H9 (cell line): Measurements from ENCODE around the gene NR1D1. TPM values are rescaled to one million over a fixed set of nuclear protein-coding genes. Genes with fewer than 3 reads are reported as not detected.
A peak's percentile ranks its signal among the peaks of the same experiment; 100 is the strongest.

Experiments used
- DNase-seq: peaks from one replicate; pipeline ENCODE4 v3.0.0-alpha.2; 2017
- H2AFZ ChIP-seq: one replicate; pipeline ENCODE4 v1.6.1; 2013; ENCODE audit warnings: mild to moderate bottlenecking, low read length, control low read depth, moderate library complexity
- H2AK5ac ChIP-seq: 2 replicates; pipeline ENCODE4 v1.6.1; 2013; ENCODE audit warnings: low read length, control low read depth, mixed read lengths; ENCODE audit not compliant: insufficient read length
- H2BK120ac ChIP-seq: one replicate; pipeline ENCODE4 v1.6.1; 2013; ENCODE audit warnings: low read depth, mild to moderate bottlenecking, low read length, control low read depth, inconsistent platforms; ENCODE audit not compliant: poor library complexity, severe bottlenecking
- H2BK12ac ChIP-seq: 2 replicates; pipeline ENCODE4 v1.6.1; 2013; ENCODE audit warnings: low read length, control low read depth, mixed read lengths, low read depth; ENCODE audit not compliant: insufficient read length
- H2BK15ac ChIP-seq: 2 replicates; pipeline ENCODE4 v1.6.1; 2013; ENCODE audit warnings: low read depth, low read length, control low read depth
- H2BK20ac ChIP-seq: one replicate; pipeline ENCODE4 v1.6.1; 2013; ENCODE audit warnings: low read depth, mild to moderate bottlenecking, low read length, control low read depth, inconsistent platforms; ENCODE audit not compliant: poor library complexity, severe bottlenecking
- H2BK5ac ChIP-seq: 2 replicates; pipeline ENCODE4 v1.6.1; 2013; ENCODE audit warnings: low read length, control low read depth, mixed read lengths; ENCODE audit not compliant: insufficient read length
- H3K14ac ChIP-seq: 2 replicates; pipeline ENCODE4 v1.6.1; 2013; ENCODE audit warnings: low read length, control low read depth; ENCODE audit not compliant: insufficient read depth
- H3K18ac ChIP-seq: 2 replicates; pipeline ENCODE4 v1.6.1; 2013; ENCODE audit warnings: low read depth, mild to moderate bottlenecking, mixed read lengths, low read length, control low read depth; ENCODE audit not compliant: insufficient read length
- H3K23ac ChIP-seq: 2 replicates; pipeline ENCODE4 v1.6.1; 2013; ENCODE audit warnings: low read length, control low read depth, mixed read lengths, low read depth; ENCODE audit not compliant: insufficient read length
- H3K23me2 ChIP-seq: 2 replicates; pipeline ENCODE4 v1.6.1; 2013; ENCODE audit warnings: low read depth, mild to moderate bottlenecking, mixed read lengths, low read length, control low read depth; ENCODE audit not compliant: insufficient read length, poor library complexity, severe bottlenecking
- H3K27ac ChIP-seq: 2 replicates; pipeline ENCODE4 v1.5.1; 2013; ENCODE audit warnings: low read length, control low read depth, mixed read lengths, low read depth; ENCODE audit not compliant: insufficient read length
- H3K27me3 ChIP-seq: 2 replicates; pipeline ENCODE4 v1.6.1; 2013; ENCODE audit warnings: low read length, control low read depth, inconsistent platforms; ENCODE audit not compliant: insufficient read depth
- H3K4ac ChIP-seq: 2 replicates; pipeline ENCODE4 v1.6.1; 2013; ENCODE audit warnings: low read depth, mild to moderate bottlenecking, control low read depth, inconsistent platforms, low read length, moderate library complexity
- H3K4me1 ChIP-seq: 2 replicates; pipeline ENCODE4 v1.6.1; 2013; ENCODE audit warnings: low read length, control low read depth, inconsistent platforms; ENCODE audit not compliant: insufficient read depth
- H3K4me2 ChIP-seq: 2 replicates; pipeline ENCODE4 v1.6.1; 2013; ENCODE audit warnings: low read length, control low read depth, mixed read lengths; ENCODE audit not compliant: insufficient read length, insufficient read depth
- H3K56ac ChIP-seq: 2 replicates; pipeline ENCODE4 v1.6.1; 2013; ENCODE audit warnings: low read depth, mild to moderate bottlenecking, mixed read lengths, low read length, control low read depth; ENCODE audit not compliant: insufficient read length
- H3K79me1 ChIP-seq: 2 replicates; pipeline ENCODE4 v1.6.1; 2013; ENCODE audit warnings: low read depth, mild to moderate bottlenecking, moderate library complexity, low read length, control low read depth, inconsistent platforms; ENCODE audit not compliant: insufficient read depth, poor library complexity, severe bottlenecking
- H3K79me2 ChIP-seq: 2 replicates; pipeline ENCODE4 v1.6.1; 2013; ENCODE audit warnings: low read length, control low read depth, inconsistent platforms; ENCODE audit not compliant: insufficient read depth
- H3K9ac ChIP-seq: 2 replicates; pipeline ENCODE4 v1.6.1; 2013; ENCODE audit warnings: low read length, control low read depth, mixed read lengths; ENCODE audit not compliant: insufficient read length; ENCODE audit errors: extremely low read depth
- H3K9me3 ChIP-seq: one replicate; pipeline ENCODE4 v1.6.1; 2013; ENCODE audit warnings: low read depth, low read length, inconsistent platforms; ENCODE audit not compliant: control insufficient read depth
- H3T11ph ChIP-seq: one replicate; pipeline ENCODE4 v1.6.1; 2013; ENCODE audit warnings: mild to moderate bottlenecking, low read length, control low read depth, inconsistent platforms
- H4K20me1 ChIP-seq: one replicate; pipeline ENCODE4 v1.6.1; 2013; ENCODE audit not compliant: control insufficient read depth, insufficient read length, insufficient read depth
- H4K5ac ChIP-seq: 2 replicates; pipeline ENCODE4 v1.6.1; 2013; ENCODE audit warnings: low read depth, mild to moderate bottlenecking, mixed read lengths, low read length, control low read depth; ENCODE audit not compliant: insufficient read length
- H4K8ac ChIP-seq: replicated peaks from 2 replicates; pipeline ENCODE4 v1.6.1; 2013; ENCODE audit warnings: low read length, control low read depth, mixed read lengths, low read depth; ENCODE audit not compliant: insufficient read length
- H4K91ac ChIP-seq: 2 replicates; pipeline ENCODE4 v1.6.1; 2013; ENCODE audit warnings: low read depth, mild to moderate bottlenecking, moderate library complexity, mixed read lengths, low read length, control low read depth; ENCODE audit not compliant: insufficient read length
- H3K27ac Mint-ChIP-seq, 3 experiments: 2 replicates in 2 of 3; 3 replicates in 1 of 3; pipeline ENCODE4 v1.8.0; 2020 to 2021; ENCODE audit warnings: mixed read lengths in 3 of 3, mild to moderate bottlenecking in 1 of 3, moderate library complexity in 1 of 3
- H3K27me3 Mint-ChIP-seq: 2 replicates; pipeline ENCODE4 v1.8.0; 2021; ENCODE audit warnings: low read depth, mild to moderate bottlenecking, moderate library complexity, mixed read lengths
- H3K36me3 Mint-ChIP-seq, 3 experiments: 2 replicates in 2 of 3; 3 replicates in 1 of 3; pipeline ENCODE4 v1.8.0; 2020 to 2021; ENCODE audit warnings: low read depth in 3 of 3, mixed read lengths in 3 of 3; ENCODE audit not compliant: insufficient read depth in 1 of 3
- H3K4me1 Mint-ChIP-seq, 2 experiments: 2 replicates each; pipeline ENCODE4 v1.8.0; 2020; ENCODE audit warnings: mixed read lengths in 2 of 2
- H3K4me3 Mint-ChIP-seq, 2 experiments: 2 replicates in 1 of 2; 3 replicates in 1 of 2; pipeline ENCODE4 v1.8.0; 2020 to 2021; ENCODE audit warnings: mild to moderate bottlenecking in 2 of 2, mixed read lengths in 2 of 2, moderate library complexity in 1 of 2
- H3K9me3 Mint-ChIP-seq, 2 experiments: 2 replicates in 1 of 2; 3 replicates in 1 of 2; pipeline ENCODE4 v1.8.0; 2020; ENCODE audit warnings: mild to moderate bottlenecking in 2 of 2, mixed read lengths in 2 of 2, moderate library complexity in 1 of 2
- WGBS: extraction: QIAGEN DNeasy Blood & Tissue Kit; methylation state at CpG from one replicate; pipeline ENCODE4 v1.1.7; 2013; ENCODE audit warnings: missing lambda C conversion rate, low lambda C conversion rate, mixed read lengths; ENCODE audit not compliant: insufficient read length; ENCODE audit errors: extremely low coverage; 5-methylcytosine and 5-hydroxymethylcytosine counted together
- total RNA-seq: library from RNA; stranded (reverse); gene quantifications from 2 replicates; pipeline ENCODE4 v1.2.1, GENCODE V29; 2021
- TF ChIP-seq, protein P1 (sequence below): fragments of 200-600 bp; sonication (generic); conservative IDR thresholded peaks from 3 replicates; pipeline ENCODE4 v1.8.0; 2021; ENCODE audit warnings: antibody characterized with exemption, mild to moderate bottlenecking

NR1D1 gene
- total RNA-seq, 1 experiment from 2014 or later, result 8.6 TPM

DNA sequence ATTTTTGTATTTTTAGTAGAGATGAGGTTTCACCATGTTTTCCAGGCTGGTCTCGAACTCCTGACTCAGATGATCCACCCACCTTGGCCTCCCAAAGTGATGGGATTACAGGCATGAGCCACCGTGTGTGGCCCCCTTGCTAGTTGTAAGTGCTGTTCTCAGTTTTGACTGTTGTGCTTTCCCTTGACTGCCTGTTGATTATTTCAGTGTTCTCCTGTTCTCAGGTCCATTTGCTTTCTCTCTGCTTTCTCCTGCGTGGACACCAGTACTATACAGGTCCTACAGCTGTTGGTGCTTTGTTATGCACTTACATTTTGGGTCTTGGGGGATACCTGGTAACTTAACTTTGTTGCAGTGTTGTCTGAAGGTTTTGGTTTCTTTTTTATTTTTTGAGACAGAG, 48.1 kb upstream of the NR1D1 start:
- Histone ChIP-seq H3K56ac (no peak overlapping the region), H2AK5ac (no peak overlapping the region), H2BK120ac (no peak overlapping the region), H4K91ac (no peak overlapping the region), H3K27ac (no peak overlapping the region), H3K4me1 (no peaks in the 10 kb centered on the region), H3K9ac (no peak overlapping the region), H4K8ac (no peak overlapping the region), H2BK15ac (no peak overlapping the region), H3T11ph (no peak overlapping the region), H3K4me2 (no peak overlapping the region), H3K23ac (no peak overlapping the region), H2BK20ac (no peak overlapping the region), H4K20me1 (no peaks in the 10 kb centered on the region), H3K4ac (no peak overlapping the region), H3K18ac (no peak overlapping the region), H2BK5ac (no peak overlapping the region), H3K79me1 (no peaks in the 10 kb centered on the region), H3K23me2 (no peaks in the 10 kb centered on the region), H3K14ac (no peak overlapping the region), H3K79me2 (peaks cover 4% of the 10 kb centered on the region; the same call in 1 of the 2 replicates), H3K27me3 (no peaks in the 10 kb centered on the region), H3K9me3 (no peaks in the 10 kb centered on the region), H4K5ac (no peak overlapping the region), H2AFZ (no peak overlapping the region), H2BK12ac (no peak overlapping the region)
- Mint-ChIP-seq H3K36me3 (peaks cover 44 to 72% (median 71%) of the 10 kb centered on the region in 3 experiments), H3K9me3 (no peaks in the 10 kb centered on the region; a peak in 1 of 5 replicates), H3K4me1 (peaks cover 0 to 2% of the 10 kb centered on the region in 2 experiments; a peak in 1 of 4 replicates), H3K27me3 (no peaks in the 10 kb centered on the region), H3K4me3 (no peak overlapping the region), H3K27ac (peak overlapping the region in 1 of 3 experiments; percentile 78; a peak in 2 of 7 replicates)
- no peak for DNase-seq
- TF ChIP-seq, protein P1, sequence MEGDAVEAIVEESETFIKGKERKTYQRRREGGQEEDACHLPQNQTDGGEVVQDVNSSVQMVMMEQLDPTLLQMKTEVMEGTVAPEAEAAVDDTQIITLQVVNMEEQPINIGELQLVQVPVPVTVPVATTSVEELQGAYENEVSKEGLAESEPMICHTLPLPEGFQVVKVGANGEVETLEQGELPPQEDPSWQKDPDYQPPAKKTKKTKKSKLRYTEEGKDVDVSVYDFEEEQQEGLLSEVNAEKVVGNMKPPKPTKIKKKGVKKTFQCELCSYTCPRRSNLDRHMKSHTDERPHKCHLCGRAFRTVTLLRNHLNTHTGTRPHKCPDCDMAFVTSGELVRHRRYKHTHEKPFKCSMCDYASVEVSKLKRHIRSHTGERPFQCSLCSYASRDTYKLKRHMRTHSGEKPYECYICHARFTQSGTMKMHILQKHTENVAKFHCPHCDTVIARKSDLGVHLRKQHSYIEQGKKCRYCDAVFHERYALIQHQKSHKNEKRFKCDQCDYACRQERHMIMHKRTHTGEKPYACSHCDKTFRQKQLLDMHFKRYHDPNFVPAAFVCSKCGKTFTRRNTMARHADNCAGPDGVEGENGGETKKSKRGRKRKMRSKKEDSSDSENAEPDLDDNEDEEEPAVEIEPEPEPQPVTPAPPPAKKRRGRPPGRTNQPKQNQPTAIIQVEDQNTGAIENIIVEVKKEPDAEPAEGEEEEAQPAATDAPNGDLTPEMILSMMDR, result no peak
- no CpG with 5 or more reads among the region's 3 CpGs for WGBS
